ENCODE results near the gene ERICH4. TPM values are rescaled to one million over a fixed set of nuclear protein-coding genes. Genes with fewer than 3 reads are reported as not detected.
A peak's percentile ranks its signal among the peaks of the same experiment; 100 is the strongest.

The ERICH4 gene
- total and polyA plus RNA-seq, 8 donors = not detected

DNA sequence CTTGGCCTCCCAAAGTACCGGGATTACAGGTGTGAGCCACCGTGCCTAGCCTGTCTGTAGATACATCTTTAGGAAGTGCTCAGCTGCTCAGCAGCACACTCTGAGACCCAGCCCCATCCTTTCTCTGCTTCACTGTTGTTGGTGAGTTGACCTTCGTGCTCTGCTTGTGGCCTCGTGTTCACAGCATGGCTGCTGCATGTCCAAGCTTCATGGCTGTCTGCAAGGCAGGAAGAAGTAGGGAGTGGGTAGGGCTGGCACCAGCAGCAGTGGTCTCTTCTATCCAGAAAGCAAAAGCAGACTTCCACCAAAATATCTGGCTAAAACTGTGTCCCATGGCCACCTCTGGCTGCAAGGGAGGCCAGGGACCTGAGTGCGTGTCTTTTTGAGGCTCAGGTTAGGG lies 30.0 kb upstream of the ERICH4 start:
- Histone ChIP-seq H3K4me1 (peaks cover 6 to 21% (median 15%) of the 10 kb centered on the region in 3 donors), H3K36me3 (peaks cover 0 to 23% (median 4%) of the 10 kb centered on the region in 3 donors), H3K27ac (no peak overlapping the region), H3K27me3 (no peaks in the 10 kb centered on the region), H3K4me3 (no peak overlapping the region), H3K9me3 (no peaks in the 10 kb centered on the region)
- ATAC-seq (no peak), FAIRE-seq (no peak), DNase-seq (no peak)
- TF ChIP-seq, protein P1, sequence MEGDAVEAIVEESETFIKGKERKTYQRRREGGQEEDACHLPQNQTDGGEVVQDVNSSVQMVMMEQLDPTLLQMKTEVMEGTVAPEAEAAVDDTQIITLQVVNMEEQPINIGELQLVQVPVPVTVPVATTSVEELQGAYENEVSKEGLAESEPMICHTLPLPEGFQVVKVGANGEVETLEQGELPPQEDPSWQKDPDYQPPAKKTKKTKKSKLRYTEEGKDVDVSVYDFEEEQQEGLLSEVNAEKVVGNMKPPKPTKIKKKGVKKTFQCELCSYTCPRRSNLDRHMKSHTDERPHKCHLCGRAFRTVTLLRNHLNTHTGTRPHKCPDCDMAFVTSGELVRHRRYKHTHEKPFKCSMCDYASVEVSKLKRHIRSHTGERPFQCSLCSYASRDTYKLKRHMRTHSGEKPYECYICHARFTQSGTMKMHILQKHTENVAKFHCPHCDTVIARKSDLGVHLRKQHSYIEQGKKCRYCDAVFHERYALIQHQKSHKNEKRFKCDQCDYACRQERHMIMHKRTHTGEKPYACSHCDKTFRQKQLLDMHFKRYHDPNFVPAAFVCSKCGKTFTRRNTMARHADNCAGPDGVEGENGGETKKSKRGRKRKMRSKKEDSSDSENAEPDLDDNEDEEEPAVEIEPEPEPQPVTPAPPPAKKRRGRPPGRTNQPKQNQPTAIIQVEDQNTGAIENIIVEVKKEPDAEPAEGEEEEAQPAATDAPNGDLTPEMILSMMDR (IDR thresholded peaks at IDR 0.05) = no peak
- 93 to 98% methylated on average over 5 of the region's 5 CpGs for WGBS, 2 donors
- intact Hi-C loops (cut with DNase I) = no loop called here

DNA sequence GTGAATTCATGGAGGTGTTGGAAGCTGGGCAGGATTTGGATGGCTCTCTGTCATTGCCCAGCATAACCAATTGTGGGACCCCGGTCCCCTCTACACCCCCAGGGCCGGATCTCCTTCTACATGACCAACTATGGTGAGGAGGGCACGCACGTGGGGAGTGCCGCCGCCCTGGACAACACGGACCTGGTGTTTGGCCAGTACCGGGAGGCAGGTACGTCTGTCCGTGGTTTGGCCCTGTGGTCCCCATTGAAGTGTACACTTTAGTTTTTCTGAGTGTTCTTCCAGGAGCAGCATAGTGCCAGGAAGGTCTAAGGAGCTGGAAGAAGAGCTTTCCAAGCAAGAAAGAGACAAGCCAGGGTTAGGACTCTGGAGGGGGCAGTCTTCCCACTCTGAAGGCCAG lies 29.0 kb upstream of the ERICH4 start:
- intact Hi-C loops (cut with DNase I) = no loop called here
- peak in 1 of 6 donors; percentile 48 for DNase-seq
- no peak overlapping the region for H3K27ac ChIP-seq
- H3K27me3 ChIP-seq = no peaks in the 10 kb centered on the region
- WGBS, 2 donors = 91 to 92% methylated on average over 10 of the region's 10 CpGs
- FAIRE-seq = no peak
- ATAC-seq = no peak
- peaks cover 0 to 28% (median 6%) of the 10 kb centered on the region in 3 donors for H3K36me3 ChIP-seq
- no peaks in the 10 kb centered on the region for H3K9me3 ChIP-seq
- H3K4me3 ChIP-seq = no peak overlapping the region
- TF ChIP-seq, protein P1 (IDR thresholded peaks at IDR 0.05) = no peak
- H3K4me1 ChIP-seq = peaks cover 6 to 13% (median 13%) of the 10 kb centered on the region in 3 donors

DNA sequence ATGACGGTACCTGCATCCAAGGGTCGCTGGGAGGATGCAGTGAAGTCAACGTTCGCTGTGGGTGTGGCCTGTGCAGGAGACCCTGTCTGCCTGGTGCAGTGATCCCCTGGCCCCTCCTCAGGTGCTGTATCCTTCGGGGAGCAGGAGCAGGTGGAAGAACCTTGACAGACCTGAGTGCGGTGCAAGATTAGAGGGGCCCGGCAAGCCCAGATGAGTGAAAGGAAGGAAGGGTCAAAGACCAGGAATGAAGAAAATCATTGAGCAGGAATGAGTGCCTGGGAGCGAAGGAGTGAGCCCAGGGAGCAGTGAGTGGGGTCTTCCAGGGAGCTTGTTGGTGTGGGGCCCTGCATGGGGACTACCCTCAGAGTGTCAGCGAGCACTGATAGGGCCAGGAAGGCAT lies 28.5 kb upstream of the ERICH4 start:
- no peak overlapping the region for H3K27ac ChIP-seq
- intact Hi-C loops (cut with DNase I) = no loop called here
- TF ChIP-seq, protein P1 (IDR thresholded peaks at IDR 0.05) = no peak
- no peak for FAIRE-seq
- H3K9me3 ChIP-seq = no peaks in the 10 kb centered on the region
- no peak overlapping the region for H3K4me3 ChIP-seq
- no peaks in the 10 kb centered on the region for H3K27me3 ChIP-seq
- DNase-seq = no peak
- no peak for ATAC-seq
- WGBS, 2 donors = 90 to 93% methylated on average over 9 of the region's 9 CpGs
- H3K4me1 ChIP-seq = peaks cover 6 to 9% (median 8%) of the 10 kb centered on the region in 3 donors
- peaks cover 0 to 33% (median 10%) of the 10 kb centered on the region in 3 donors for H3K36me3 ChIP-seq

DNA sequence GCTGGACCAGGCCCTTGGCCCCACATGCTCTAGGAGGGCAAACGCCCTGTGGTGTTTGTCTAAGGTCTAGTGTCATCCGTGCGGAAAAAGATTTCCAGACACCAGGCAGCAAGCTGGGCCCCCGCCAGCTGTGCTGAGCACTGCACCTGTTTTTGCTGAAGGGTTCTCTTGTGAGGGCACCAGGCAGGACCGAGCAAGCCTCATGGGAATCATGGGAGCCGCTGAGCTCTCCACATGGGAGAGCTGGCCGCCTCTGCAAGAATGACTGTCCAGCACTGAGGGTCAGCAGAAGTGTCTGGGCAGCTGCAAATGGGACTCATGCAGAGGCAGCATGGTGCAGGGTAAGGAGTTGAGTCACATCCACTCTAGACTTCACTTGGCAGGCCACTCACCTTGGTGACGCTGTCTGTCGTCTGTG lies 27.8 kb upstream of the ERICH4 start:
- Histone ChIP-seq H3K9me3 (no peaks in the 10 kb centered on the region), H3K27me3 (no peaks in the 10 kb centered on the region), H3K4me1 (peaks cover under 1 to 2% (median 1%) of the 10 kb centered on the region in 3 donors), H3K4me3 (no peak overlapping the region), H3K27ac (no peak overlapping the region), H3K36me3 (peaks cover 4 to 40% (median 16%) of the 10 kb centered on the region in 3 donors)
- intact Hi-C loops (cut with DNase I) = no loop called here
- DNase-seq (peak in 1 of 6 donors; percentile 39), FAIRE-seq (no peak), ATAC-seq (peak in 3 of 4 donors; percentile 15 to 67 (median 67))
- TF ChIP-seq, protein P1 (IDR thresholded peaks at IDR 0.05) = no peak
- 78 to 88% methylated on average over 9 of the region's 9 CpGs for WGBS, 2 donors

DNA sequence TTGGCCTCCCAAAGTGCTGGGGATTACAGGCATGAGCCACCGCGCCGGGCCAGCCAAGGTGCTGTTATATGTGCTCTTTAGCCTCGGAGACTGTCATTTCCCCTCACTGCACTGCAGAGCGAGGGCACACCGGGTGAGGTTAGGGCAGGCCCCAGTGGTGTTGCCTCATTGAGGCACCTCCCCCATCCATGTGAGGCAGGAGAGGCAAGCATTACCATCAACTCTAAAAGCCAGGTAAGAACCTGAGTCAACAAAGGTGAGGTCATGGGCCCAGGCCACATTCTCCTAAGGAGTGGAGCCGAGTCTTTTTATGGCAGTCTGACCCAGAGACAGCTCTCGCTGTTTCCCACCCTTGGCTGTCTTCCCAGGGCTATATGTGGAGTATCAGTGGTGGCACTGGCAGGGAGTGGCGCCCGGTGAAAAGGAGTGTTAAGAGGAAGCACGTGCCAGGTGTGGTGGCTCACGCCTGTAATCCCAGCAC lies 26.7 kb upstream of the ERICH4 start:
- Histone ChIP-seq H3K4me3 (no peak overlapping the region), H3K27me3 (no peaks in the 10 kb centered on the region), H3K27ac (no peak overlapping the region), H3K36me3 (peaks cover 4 to 51% (median 23%) of the 10 kb centered on the region in 3 donors), H3K9me3 (no peaks in the 10 kb centered on the region), H3K4me1 (no peaks in the 10 kb centered on the region)
- no peak for FAIRE-seq
- 93 to 95% methylated on average over 12 of the region's 12 CpGs for WGBS, 2 donors
- DNase-seq = peak in 1 of 6 donors; percentile 47
- TF ChIP-seq, protein P1 (IDR thresholded peaks at IDR 0.05) = no peak
- peak in 2 of 4 donors; percentile 19 to 49 for ATAC-seq
- intact Hi-C loops (cut with DNase I) = no loop called here
